ENCODE data around the gene F5. TPM values are rescaled to one million over a fixed set of nuclear protein-coding genes. Genes with fewer than 3 reads are reported as not detected.

F5 gene
- total and polyA plus RNA-seq, 2 donors (not counting 1 experiment from before 2014, with no cell fraction given): 0.01 to 0.27 TPM

GRCh38 chr1:169528215-169529067 lies 57.8 kb downstream of the F5 start:
- no peak overlapping the region for H3K4me3 ChIP-seq (ENCODE audit: control extremely low read depth in 1 of 5, extremely low read depth in 1 of 5, insufficient read depth in 1 of 5, low read depth in 2 of 5, low read length in 4 of 5)
- no peaks in the 10 kb centered on the region for H3K4me1 ChIP-seq (ENCODE audit: control insufficient read depth in 2 of 2, insufficient read depth in 2 of 2, low read length in 2 of 2)
- H3K27ac ChIP-seq (ENCODE audit: low read length in 2 of 2): no peak overlapping the region
- CTCF ChIA-PET: interaction anchor here (0.8 to 1.1 kb wide), 2 partner anchors 15 to 19 kb away, joined by 3 to 6 read pairs; no protein-coding TSS in a partner anchor
- Mint-ChIP-seq H3K4me3 (no peak overlapping the region), H3K27ac (no peak overlapping the region), H3K9me3 (ENCODE audit: insufficient read depth) (no peaks in the 10 kb centered on the region), H3K4me1 (peaks cover 7% of the 10 kb centered on the region), H3K27me3 (peaks cover 14% of the 10 kb centered on the region)
- POLR2A ChIA-PET: no interaction called here
- no peak overlapping the region for H3K4me2 ChIP-seq (replicated peaks; ENCODE audit: low read depth, low read length, poor library complexity, severe bottlenecking)
- 20% methylated on average over 1 of the region's 9 CpGs for WGBS (ENCODE audit: insufficient coverage)
- no peaks in the 10 kb centered on the region for H3K9me3 ChIP-seq (ENCODE audit: control extremely low read depth in 1 of 3, control insufficient read depth in 2 of 3, insufficient read depth in 1 of 3, low read length in 2 of 3)
- intact Hi-C loops (cut with micrococcal nuclease): no loop called here
- no peak for DNase-seq
- no peaks in the 10 kb centered on the region for H4K20me1 ChIP-seq (ENCODE audit: control insufficient read depth, insufficient read depth, low read length, poor library complexity, severe bottlenecking)
- no peak overlapping the region for H3K9ac ChIP-seq (ENCODE audit: low read length)
- H3K27me3 ChIP-seq (replicated peaks in 1 of 4; ENCODE audit: control extremely low read depth in 1 of 4, control insufficient read depth in 3 of 4, insufficient read depth in 4 of 4, low read length in 3 of 4): peaks cover 0 to 4% (median 0%) of the 10 kb centered on the region in 4 experiments
- no peaks in the 10 kb centered on the region for H3K79me2 ChIP-seq (ENCODE audit: control insufficient read depth, insufficient read depth, low read length)
- ATAC-seq (ENCODE audit: low read depth): no peak
- H3K36me3 ChIP-seq (replicated peaks in 1 of 2; ENCODE audit: control extremely low read depth in 1 of 2, control insufficient read depth in 1 of 2, extremely low read depth in 1 of 2, insufficient read depth in 2 of 2, low read length in 1 of 2): no peaks in the 10 kb centered on the region
- TF ChIP-seq EZH2 (IDR thresholded peaks at IDR 0.05; ENCODE audit: borderline replicate concordance, insufficient read depth, low read depth, low read length, poor library complexity, severe bottlenecking) (no peak), CTCF (IDR thresholded peaks at IDR 0.05) (no peak)
- H2AFZ ChIP-seq (ENCODE audit: insufficient read depth, low read depth, low read length, poor library complexity, severe bottlenecking): no peak overlapping the region
